NCI-H2171 (cell line): Measurements from ENCODE around the gene CUX1.
"Not testable (repeated sequence)": the region's sequence is repeated elsewhere in the genome, so short reads cannot be mapped to it uniquely, and the experiment has no call there.

ENCODE experiments used
- DNase-seq: peaks from one replicate; lab custom pipeline; 2025; lab: John Stamatoyannopoulos, UW

CUX1 gene

DNA sequence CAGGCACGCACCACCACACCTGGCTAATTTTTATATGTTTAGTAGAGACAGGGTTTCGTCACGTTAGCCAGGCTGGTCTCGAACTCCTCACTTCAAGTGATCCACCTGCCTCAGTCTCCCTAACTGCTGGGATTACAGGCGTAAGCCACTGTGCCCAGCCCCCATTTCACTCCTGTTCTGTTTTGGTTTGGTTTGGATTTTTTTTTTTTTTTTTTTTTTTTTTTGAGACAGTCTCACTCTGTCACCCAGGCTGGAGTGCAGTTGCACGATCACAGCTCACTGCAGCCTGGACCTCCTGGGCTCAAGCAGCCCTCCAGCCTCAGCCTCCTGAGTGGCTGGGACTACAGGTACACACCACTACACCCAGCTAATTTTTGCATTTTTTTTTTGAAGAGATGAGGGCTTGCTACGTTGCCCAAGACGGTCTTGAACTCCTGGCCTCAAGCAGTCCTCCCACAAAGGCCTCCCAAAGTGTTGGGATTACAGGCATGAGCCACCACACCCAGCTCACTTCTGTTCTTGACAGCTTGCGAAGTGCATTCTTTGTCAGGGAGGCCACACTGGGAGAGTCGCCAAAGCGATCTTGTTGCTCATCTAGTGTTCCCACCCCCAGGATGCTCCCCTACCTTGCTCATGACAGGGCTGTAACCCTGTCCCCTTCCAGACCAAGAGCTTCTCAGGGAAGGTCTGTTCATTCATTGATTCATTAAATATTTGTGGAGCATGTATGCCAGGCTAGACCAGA is 229.1 kb downstream of the CUX1 start:
- no peak for DNase-seq

GRCh38 chr7:102047167-102047566 is 229.7 kb downstream of the CUX1 start:
- no peak for DNase-seq

DNA sequence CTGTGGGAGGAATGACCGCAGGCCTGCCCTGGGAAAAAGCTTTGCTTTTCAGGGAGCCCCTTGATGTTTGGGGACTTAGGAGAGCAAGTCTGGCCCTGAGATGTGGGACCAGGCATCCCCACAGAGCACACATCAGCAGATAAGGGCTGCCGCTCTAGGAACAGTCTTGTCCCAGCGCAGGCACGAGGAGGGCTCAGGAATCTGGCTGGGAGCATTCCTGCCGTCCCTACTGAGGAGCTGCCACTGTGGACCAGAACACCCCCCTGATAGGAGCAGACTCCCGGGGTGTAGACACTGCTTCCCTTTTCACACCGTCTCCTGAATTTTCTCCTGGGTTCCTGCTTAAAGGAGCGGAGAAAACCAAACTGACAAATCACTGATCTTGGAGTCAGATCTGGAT is 232.3 kb downstream of the CUX1 start:
- no peak for DNase-seq

- no peak for DNase-seq
Measured at GRCh38 chr7:102050864-102051460, 233.5 kb downstream of the CUX1 start.

DNA sequence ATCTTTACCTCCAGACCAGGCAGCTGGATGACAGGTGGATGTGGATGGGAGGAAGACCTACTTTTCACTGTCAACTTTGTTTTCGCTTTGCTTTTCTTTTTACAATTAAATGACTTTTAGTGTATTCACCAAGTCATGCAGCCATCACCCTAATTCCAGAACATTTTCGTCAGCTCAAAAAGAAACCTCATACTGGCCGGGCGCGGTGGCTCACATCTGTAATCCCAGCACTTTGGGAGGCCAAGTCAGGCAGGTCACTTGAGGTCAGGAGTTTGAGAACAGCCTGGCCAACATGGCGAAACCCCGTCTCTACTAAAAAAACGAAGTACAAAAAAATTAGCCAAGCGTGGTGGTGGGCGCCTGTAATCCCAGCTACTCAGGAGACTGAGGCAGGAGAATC is 234.3 kb downstream of the CUX1 start:
- not testable (repeated sequence) for DNase-seq

GRCh38 chr7:102054158-102054557 is 236.7 kb downstream of the CUX1 start:
- DNase-seq = no peak

- DNase-seq = no peak
Measured at GRCh38 chr7:102055181-102055976, 238.0 kb downstream of the CUX1 start.

DNA sequence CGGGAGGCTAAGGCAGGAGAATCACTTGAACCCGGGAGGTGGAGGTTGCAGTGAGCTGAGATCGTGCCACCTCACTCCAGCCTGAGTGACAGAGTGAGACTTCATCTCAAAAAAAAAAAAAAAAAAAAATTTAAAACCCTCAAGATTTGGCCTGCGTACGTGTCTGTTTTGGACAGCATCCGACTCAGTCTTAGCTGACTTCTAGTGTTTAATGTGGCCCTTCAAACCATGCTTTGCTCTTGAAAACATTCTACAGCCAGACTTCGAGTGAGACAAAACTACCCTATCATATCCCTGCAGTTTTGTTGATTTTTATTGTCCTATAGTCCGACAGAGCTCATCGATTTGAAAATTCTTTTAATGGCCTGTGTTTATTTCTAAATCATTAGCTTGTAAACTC is 242.1 kb downstream of the CUX1 start:
- DNase-seq = no peak

- DNase-seq = no peak
Measured at GRCh38 chr7:102061354-102061945, 244.0 kb downstream of the CUX1 start.

DNA sequence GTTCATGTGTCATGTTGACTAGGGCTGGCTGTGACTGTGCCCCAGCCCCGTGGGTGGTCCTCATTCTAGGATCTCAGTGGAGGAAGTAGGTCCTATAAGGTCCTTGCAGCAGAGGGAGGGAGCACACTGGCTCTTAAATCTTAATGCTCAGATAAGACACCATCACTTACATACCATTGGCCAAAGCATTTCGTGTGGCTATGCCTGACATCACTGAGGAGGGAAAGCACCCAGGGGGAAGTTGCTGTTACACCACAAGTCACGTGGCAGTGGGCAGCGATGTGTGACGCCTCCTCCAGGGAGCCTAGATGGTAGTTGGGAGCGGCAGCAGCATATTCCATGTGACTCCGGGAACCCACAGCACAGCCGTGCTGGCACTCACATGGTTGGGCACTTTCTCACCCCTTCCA is 244.6 kb downstream of the CUX1 start:
- no peak for DNase-seq

DNA sequence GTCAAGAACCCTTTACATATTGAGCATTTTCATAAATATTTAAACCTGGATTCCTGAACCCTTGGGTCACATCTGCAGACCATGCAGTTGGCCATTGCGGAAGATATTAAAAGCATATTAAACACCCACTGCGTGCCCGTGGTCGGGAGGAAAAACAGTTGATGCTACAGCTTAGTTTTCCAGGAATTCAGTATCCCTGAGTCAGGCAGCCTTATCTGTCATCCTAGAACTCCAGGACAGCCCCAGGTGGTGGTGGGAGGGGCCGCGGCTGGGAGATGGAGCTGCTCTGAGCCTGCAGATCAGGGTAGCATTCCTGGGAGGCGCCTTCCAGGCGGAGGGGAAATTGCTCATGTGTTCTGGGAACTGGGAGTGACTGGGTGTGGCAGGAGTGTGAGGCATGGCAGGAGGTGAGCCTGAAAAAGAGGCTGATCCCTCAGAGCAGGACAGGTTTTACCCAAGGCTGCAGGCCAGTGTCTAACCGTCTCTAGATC is 246.3 kb downstream of the CUX1 start:
- DNase-seq = no peak

DNA sequence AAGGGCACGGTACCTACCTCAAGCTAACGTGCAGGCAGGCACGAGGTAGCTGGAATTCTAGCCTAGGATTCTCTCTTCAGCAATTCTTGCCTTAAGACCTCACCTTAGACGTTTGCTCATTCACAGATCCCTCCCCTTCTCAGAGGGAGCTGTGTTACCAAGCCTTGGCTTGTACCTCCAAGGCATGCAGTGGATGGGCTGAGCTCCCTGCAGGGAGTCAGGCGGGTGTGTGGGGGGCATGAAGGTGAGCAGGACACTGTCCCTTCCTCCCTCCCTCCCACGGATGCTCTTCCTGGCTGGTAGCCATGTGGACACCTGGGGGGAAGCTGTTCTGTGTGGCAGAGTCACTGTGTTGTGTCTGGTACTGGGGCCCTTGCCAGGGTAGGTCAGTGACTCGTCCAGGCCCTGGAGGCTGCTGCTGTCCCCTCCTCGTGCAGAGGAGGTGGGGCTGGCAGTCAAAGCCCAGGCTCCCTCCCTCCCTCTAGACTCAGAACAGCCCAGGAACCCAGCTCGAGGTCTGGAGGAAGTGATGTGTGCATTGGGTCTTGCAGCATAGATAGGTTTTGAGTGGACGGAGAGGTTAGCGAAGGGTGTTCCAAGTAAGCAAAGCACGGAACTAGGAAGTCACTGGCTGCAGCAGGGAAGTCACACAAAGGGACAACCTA is 247.1 kb downstream of the CUX1 start:
- DNase-seq = no peak

GRCh38 chr7:102065226-102065625 is 247.8 kb downstream of the CUX1 start:
- DNase-seq = no peak

- DNase-seq = no peak
Measured at GRCh38 chr7:102066476-102066875, 249.1 kb downstream of the CUX1 start.

GRCh38 chr7:102068846-102069245 is 251.4 kb downstream of the CUX1 start:
- DNase-seq = no peak

DNA sequence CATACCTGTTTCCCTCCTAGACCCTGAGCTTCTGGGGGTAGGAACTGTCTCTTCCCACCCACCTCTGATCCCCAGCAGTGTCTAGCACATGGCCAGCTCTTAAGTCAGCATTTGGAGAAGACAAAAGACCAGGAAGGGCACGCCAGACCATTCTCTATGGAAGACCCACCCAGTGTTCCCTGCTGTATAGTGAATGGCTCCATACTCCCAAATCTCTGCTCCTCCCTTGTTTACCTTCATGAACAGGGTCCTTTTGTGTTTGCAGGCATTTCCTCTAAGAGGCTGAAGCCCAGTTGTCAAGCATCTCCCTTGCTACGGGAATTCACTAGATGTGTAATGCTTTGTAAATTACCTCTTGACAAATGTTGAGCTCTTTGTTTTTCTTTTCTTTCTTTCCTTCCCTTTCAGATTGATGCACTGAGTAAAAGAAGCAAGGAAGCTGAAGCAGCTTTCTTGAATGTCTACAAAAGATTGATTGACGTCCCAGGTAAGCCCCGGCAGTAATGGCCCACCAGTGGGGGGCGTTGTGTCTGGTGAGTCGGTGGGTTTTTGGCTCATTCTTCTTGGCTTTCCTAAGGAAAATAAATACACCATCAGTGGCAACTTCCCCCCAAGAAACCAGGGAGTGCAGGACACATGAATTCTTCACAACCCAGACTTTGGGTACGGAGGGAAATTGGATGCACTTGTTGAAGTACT is 252.7 kb downstream of the CUX1 start:
- no peak for DNase-seq

DNA sequence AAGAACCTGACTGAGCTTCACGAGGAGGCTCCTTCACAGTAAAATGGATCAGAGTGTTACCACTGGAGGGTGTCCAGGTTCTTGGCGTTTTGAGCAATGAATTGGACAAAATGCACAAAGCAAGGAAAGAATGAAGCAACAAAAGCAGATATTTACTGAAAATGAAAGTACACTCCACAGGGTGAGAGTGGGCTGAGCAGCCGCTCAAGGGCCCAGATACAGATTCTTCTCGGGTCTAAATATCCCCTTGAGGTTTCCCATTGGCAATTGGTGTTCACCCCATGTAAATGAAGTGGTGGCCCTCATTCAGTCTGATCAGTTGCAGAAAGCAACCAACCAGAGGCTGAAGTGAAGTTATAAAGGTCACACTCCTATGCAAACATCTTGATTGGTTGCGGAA is 254.6 kb downstream of the CUX1 start:
- no peak for DNase-seq

DNA sequence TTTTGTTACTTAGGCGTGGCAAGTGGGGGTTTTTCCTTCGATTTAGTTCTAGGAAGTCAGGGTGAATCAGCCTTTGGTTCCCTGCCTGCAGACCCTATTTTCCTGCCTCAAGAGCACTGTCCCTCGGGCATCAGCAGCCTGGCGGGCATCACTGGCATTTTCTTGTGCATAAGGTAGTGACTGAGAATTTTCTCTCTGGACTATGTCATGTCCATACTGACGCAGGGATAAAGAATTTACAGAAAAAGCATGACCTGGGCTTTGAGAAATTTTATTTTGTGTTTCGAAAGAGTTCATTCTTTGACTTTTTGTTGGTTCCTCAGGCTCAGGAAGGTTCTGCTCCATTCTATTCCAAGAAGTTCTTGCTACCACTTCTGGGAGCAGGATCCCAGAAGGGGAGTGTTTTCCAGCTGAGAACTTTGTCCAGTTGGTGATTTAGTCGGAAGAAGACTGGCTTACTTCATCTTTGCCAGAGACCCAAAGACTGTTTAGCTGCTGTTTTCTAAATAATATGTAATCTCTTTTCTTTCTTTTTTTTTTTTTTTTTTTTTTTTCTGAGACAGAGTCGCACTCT is 255.3 kb downstream of the CUX1 start:
- no peak for DNase-seq

DNA sequence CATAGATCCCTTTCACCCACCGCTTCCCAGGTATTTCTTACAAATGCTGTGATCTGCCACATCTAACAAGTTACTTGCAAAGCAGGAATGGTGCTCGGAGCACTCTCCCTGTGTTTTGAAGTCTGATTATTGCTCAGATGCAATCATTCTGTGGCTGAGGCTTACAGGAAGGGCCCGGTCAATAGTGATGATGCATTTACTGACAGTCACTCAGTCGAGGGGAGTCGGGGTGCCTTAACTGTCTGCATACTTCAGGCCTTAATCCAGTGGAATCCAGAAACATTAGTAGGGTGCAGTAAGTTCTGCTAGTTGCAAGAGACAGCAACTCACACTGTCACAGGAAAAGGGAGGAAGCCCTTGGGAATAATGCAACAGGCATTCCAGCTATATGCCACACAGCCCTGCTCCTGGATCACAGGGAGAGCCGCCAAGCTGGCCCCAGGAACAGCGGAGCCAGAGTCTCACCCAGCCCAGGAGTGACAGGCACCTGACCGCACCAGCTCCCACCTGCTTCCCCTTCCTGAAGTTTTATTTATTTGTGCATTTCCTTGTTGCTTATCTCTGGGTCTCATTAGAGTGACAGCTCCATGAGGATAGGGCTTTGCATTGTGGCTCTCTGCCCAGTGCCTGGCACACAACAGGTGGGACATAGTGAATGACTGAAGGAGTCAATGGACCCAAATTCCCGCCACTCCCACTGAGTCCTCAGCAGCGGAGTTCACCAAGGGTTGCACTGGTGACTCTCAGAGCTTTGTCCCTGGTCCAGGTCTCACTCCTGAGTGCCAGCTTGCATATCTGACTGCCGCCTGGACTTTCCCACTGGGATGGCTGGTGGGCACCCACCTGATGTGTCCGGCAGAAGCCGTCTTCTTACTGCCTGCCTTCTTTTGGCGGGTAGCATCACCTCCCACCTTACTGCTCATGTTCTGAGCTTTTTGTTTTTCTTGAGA is 256.8 kb downstream of the CUX1 start:
- DNase-seq = no peak

- no peak for DNase-seq
Measured at GRCh38 chr7:102075126-102075525, 257.7 kb downstream of the CUX1 start.
